ENCODE measurements around the gene TNFRSF13B. TPM values are rescaled to one million over a fixed set of nuclear protein-coding genes. Genes with fewer than 3 reads are reported as not detected.

Gene TNFRSF13B
- total RNA-seq, 1 donor from 2014 or later, result not detected

- H3K27ac ChIP-seq (replicated peaks), result no peak overlapping the region
- H3K4me1 ChIP-seq, result no peaks in the 10 kb centered on the region
- DNase-seq, result peak; percentile 7
- H3K27me3 ChIP-seq (ENCODE audit: low read depth), result peaks cover 9% of the 10 kb centered on the region
- no peaks in the 10 kb centered on the region for H3K36me3 ChIP-seq
- no peak overlapping the region for H3K4me3 ChIP-seq
- no peak for TF ChIP-seq CTCF (IDR thresholded peaks at IDR 0.05; ENCODE audit: borderline replicate concordance)
- no peaks in the 10 kb centered on the region for H3K9me3 ChIP-seq (replicated peaks)
- intact Hi-C loops (cut with micrococcal nuclease), result no loop called here
These were observed 37.7 kb downstream of the TNFRSF13B start for GRCh38 chr17:16934133-16934795.

- DNase-seq, result peak; percentile 6
- Histone ChIP-seq H3K4me1 (no peaks in the 10 kb centered on the region), H3K27ac (replicated peaks) (no peak overlapping the region), H3K9me3 (replicated peaks) (no peaks in the 10 kb centered on the region), H3K4me3 (no peak overlapping the region), H3K27me3 (ENCODE audit: low read depth) (peaks cover 8% of the 10 kb centered on the region), H3K36me3 (no peaks in the 10 kb centered on the region)
- intact Hi-C loops (cut with micrococcal nuclease), result no loop called here
- TF ChIP-seq CTCF (IDR thresholded peaks at IDR 0.05; ENCODE audit: borderline replicate concordance), result no peak
These were observed 38.4 kb downstream of the TNFRSF13B start for GRCh38 chr17:16933317-16934132.

- H3K36me3 ChIP-seq, result no peaks in the 10 kb centered on the region
- TF ChIP-seq CTCF (IDR thresholded peaks at IDR 0.05; ENCODE audit: borderline replicate concordance), result no peak
- no peaks in the 10 kb centered on the region for H3K9me3 ChIP-seq (replicated peaks)
- H3K4me3 ChIP-seq, result no peak overlapping the region
- H3K27ac ChIP-seq (replicated peaks), result no peak overlapping the region
- H3K4me1 ChIP-seq, result no peaks in the 10 kb centered on the region
- no peak for DNase-seq
- intact Hi-C loops (cut with micrococcal nuclease), result no loop called here
- peaks cover 8% of the 10 kb centered on the region for H3K27me3 ChIP-seq (ENCODE audit: low read depth)
These were observed 39.3 kb downstream of the TNFRSF13B start for GRCh38 chr17:16932611-16933010.

- Histone ChIP-seq H3K27ac (replicated peaks) (no peak overlapping the region), H3K4me3 (no peak overlapping the region), H3K27me3 (ENCODE audit: low read depth) (peaks cover 8% of the 10 kb centered on the region), H3K36me3 (no peaks in the 10 kb centered on the region), H3K4me1 (no peaks in the 10 kb centered on the region), H3K9me3 (replicated peaks) (no peaks in the 10 kb centered on the region)
- no peak for TF ChIP-seq CTCF (IDR thresholded peaks at IDR 0.05; ENCODE audit: borderline replicate concordance)
- DNase-seq, result peak; percentile 3
- intact Hi-C loops (cut with micrococcal nuclease), result no loop called here
These were observed 39.8 kb downstream of the TNFRSF13B start for GRCh38 chr17:16932156-16932555.

GRCh38 chr17:16931318-16932060, 40.4 kb downstream of the TNFRSF13B start:
- H3K27ac ChIP-seq (replicated peaks), result no peak overlapping the region
- H3K27me3 ChIP-seq (ENCODE audit: low read depth), result peaks cover 8% of the 10 kb centered on the region
- peak; percentile 10 for DNase-seq
- TF ChIP-seq CTCF (IDR thresholded peaks at IDR 0.05; ENCODE audit: borderline replicate concordance), result no peak
- intact Hi-C loops (cut with micrococcal nuclease), result no loop called here
- no peak overlapping the region for H3K4me3 ChIP-seq
- H3K9me3 ChIP-seq (replicated peaks), result no peaks in the 10 kb centered on the region
- no peaks in the 10 kb centered on the region for H3K36me3 ChIP-seq
- H3K4me1 ChIP-seq, result no peaks in the 10 kb centered on the region
